ENCODE data around the gene MAP3K15. TPM values are rescaled to one million over a fixed set of nuclear protein-coding genes. Genes with fewer than 3 reads are reported as not detected.

Gene MAP3K15
- total and polyA plus RNA-seq, 10 of the 15 experiments (the other 5 are each of a cell fraction or from before 2014, with no cell fraction given): 0.03 to 0.16 TPM; not detected in 8

- ChIA-PET RAD21 (ENCODE audit: unreplicated experiment) (no interaction called here), CTCF (interaction anchor here (1.0 to 1.9 kb wide), 3 partner anchors 22 to 524 kb away, joined by 3 to 8 read pairs (median 5); no protein-coding TSS in a partner anchor), POLR2A (no interaction called here), SMC1A (ENCODE audit: uncharacterized antibody, unreplicated experiment) (interaction anchor here (1.7 kb wide), 1 partner anchor 154 kb away, joined by 6 read pairs; no protein-coding TSS in a partner anchor)
- Histone ChIP-seq H3K4me3 (no peak overlapping the region), H2AFZ (ENCODE audit: control insufficient read depth, low read depth, low read length) (no peak overlapping the region), H3K4me1 (ENCODE audit: control insufficient read depth, insufficient read depth, low read length) (no peaks in the 10 kb centered on the region), H4K20me1 (ENCODE audit: control insufficient read depth, insufficient read depth) (no peaks in the 10 kb centered on the region), H3K9ac (ENCODE audit: control insufficient read depth, insufficient read depth, low read length) (no peak overlapping the region), H3K9me3 (replicated peaks; ENCODE audit: control insufficient read depth, insufficient read depth, low read length) (no peaks in the 10 kb centered on the region; the same call in 2 of the 3 replicates), H3K27me3 (replicated peaks in 1 of 2; ENCODE audit: control insufficient read depth in 2 of 2, insufficient read depth in 2 of 2, low read length in 1 of 2) (no peaks in the 10 kb centered on the region), H3K4me2 (ENCODE audit: control insufficient read depth, insufficient read depth) (no peak overlapping the region), H3K36me3 (ENCODE audit: control insufficient read depth in 2 of 2, insufficient read depth in 2 of 2, low read length in 1 of 2) (no peaks in the 10 kb centered on the region), H3K27ac (ENCODE audit: control insufficient read depth, insufficient read depth) (no peak overlapping the region), H3K79me2 (ENCODE audit: control insufficient read depth, insufficient read depth, low read length) (no peaks in the 10 kb centered on the region)
- no peak for DNase-seq (ENCODE audit: low read depth, low spot score)
- in situ Hi-C loops (cut with MboI) (no loop called here), intact Hi-C loops (cut with micrococcal nuclease; ENCODE audit: unreplicated experiment) (no loop called here)
- 70% methylated on average over 9 of the region's 9 CpGs for WGBS (ENCODE audit: insufficient coverage, insufficient replicate concordance, low lambda C conversion rate, missing lambda C conversion rate)
- ATAC-seq: no peak
- no peak for FAIRE-seq
- BruUV-seq (replicated peaks): no TSS peak
- TF ChIP-seq SREBF2 (IDR thresholded peaks at IDR 0.05; ENCODE audit: low read length) (no peak), HCFC1 (IDR thresholded peaks at IDR 0.05; ENCODE audit: low read length) (no peak), CHD2 (IDR thresholded peaks at IDR 0.05; ENCODE audit: borderline replicate concordance, low read depth, low read length) (no peak), IRF4 (IDR thresholded peaks at IDR 0.05; ENCODE audit: low read depth, low read length) (no peak), NFYA (IDR thresholded peaks at IDR 0.05; ENCODE audit: borderline replicate concordance, low read depth, low read length) (no peak), NFXL1 (IDR thresholded peaks at IDR 0.05; ENCODE audit: borderline replicate concordance) (no peak), ZZZ3 (IDR thresholded peaks at IDR 0.05; ENCODE audit: control insufficient read depth, insufficient read length, low read depth) (no peak), KDM1A (IDR thresholded peaks at IDR 0.05; ENCODE audit: borderline replicate concordance) (no peak), TARDBP (IDR thresholded peaks at IDR 0.05; ENCODE audit: borderline replicate concordance) (no peak), ZNF24 (IDR thresholded peaks at IDR 0.05) (no peak), ZNF274 (IDR thresholded peaks at IDR 0.05; ENCODE audit: insufficient read depth, insufficient read length) (no peak), TCF3 (IDR thresholded peaks at IDR 0.05; ENCODE audit: borderline replicate concordance, insufficient read depth, low read depth, low read length) (no peak), STAT3 (IDR thresholded peaks at IDR 0.05; ENCODE audit: low read depth, low read length) (no peak), RBBP5 (conservative IDR thresholded peaks at IDR 0.05) (no peak), PAX8 (IDR thresholded peaks at IDR 0.05) (no peak), KLF5 (IDR thresholded peaks at IDR 0.05; ENCODE audit: partially characterized antibody) (no peak), BRCA1 (IDR thresholded peaks at IDR 0.05; ENCODE audit: low read depth, low read length) (no peak), CBX3 (IDR thresholded peaks at IDR 0.05; ENCODE audit: borderline replicate concordance, low read depth) (no peak), YY1 (IDR thresholded peaks at IDR 0.05; ENCODE audit: low read depth, low read length) (no peak)
Observed at GRCh38 chrX:19381326-19381725, 134.0 kb downstream of the MAP3K15 start.
